DND-41 (cell line): ENCODE results near the gene SYNE1.
A peak's percentile ranks its signal among the peaks of the same experiment; 100 is the strongest.

Experiments
- ATAC-seq: fragments of 200-7000 bp; cut with Tn5 transposase; 3 replicates; pipeline ENCODE4 v1.9.1; 2021; ENCODE audit warnings: low read depth; ENCODE audit not compliant: insufficient read depth
- DNase-seq: peaks from one replicate; pipeline ENCODE4 v3.0.0-alpha.2; 2020
- H2AFZ ChIP-seq: 2 replicates; pipeline ENCODE4 v1.6.0; 2012; ENCODE audit warnings: low read depth, low read length
- H3K27ac ChIP-seq: 2 replicates; pipeline ENCODE4 v1.5.1; 2012; ENCODE audit warnings: low read length, inconsistent platforms
- H3K27me3 ChIP-seq: fragments of 200-600 bp; sonication (generic); 2 replicates; pipeline ENCODE4 v1.6.0; 2012; ENCODE audit warnings: low read length, mild to moderate bottlenecking, inconsistent platforms; ENCODE audit not compliant: insufficient read depth, poor library complexity
- H3K36me3 ChIP-seq: 2 replicates; pipeline ENCODE4 v1.5.1; 2012; ENCODE audit warnings: low read length, inconsistent platforms; ENCODE audit not compliant: insufficient read depth
- H3K4me1 ChIP-seq: 2 replicates; pipeline ENCODE4 v1.5.1; 2012; ENCODE audit warnings: mild to moderate bottlenecking, low read length; ENCODE audit not compliant: insufficient read depth
- H3K4me2 ChIP-seq: 2 replicates; pipeline ENCODE4 v1.6.0; 2012; ENCODE audit warnings: mild to moderate bottlenecking, moderate library complexity, low read length, inconsistent platforms; ENCODE audit not compliant: insufficient read depth
- H3K4me3 ChIP-seq, 2 experiments: fragments of 200-600 bp in 1 of 2; shearing (Covaris generic) in 1 of 2; 2 replicates each; pipeline ENCODE4 v1.5.1; 2012 to 2016; ENCODE audit warnings: inconsistent platforms in 2 of 2, low read length in 2 of 2, mild to moderate bottlenecking in 2 of 2, low read depth in 1 of 2, moderate library complexity in 1 of 2
- H3K79me2 ChIP-seq: 2 replicates; pipeline ENCODE4 v1.6.0; 2012; ENCODE audit warnings: low read length, inconsistent platforms; ENCODE audit not compliant: insufficient read depth
- H3K9ac ChIP-seq: 2 replicates; pipeline ENCODE4 v1.6.0; 2012; ENCODE audit warnings: low read depth, mild to moderate bottlenecking, inconsistent platforms, low read length, moderate library complexity
- H3K9me3 ChIP-seq: 2 replicates; pipeline ENCODE4 v1.5.1; 2012; ENCODE audit warnings: low read length, moderate library complexity, mild to moderate bottlenecking, inconsistent platforms; ENCODE audit not compliant: insufficient read depth, severe bottlenecking
- H4K20me1 ChIP-seq: 2 replicates; pipeline ENCODE4 v1.6.0; 2012; ENCODE audit warnings: low read length; ENCODE audit not compliant: insufficient read depth
- CTCF ChIP-seq: IDR thresholded peaks from 2 replicates; pipeline ENCODE4 v1.5.1; 2012; ENCODE audit warnings: borderline replicate concordance, low read length, moderate library complexity, mild to moderate bottlenecking; ENCODE audit not compliant: poor library complexity, severe bottlenecking; ENCODE audit errors: extremely low read depth
- EZH2 ChIP-seq: IDR thresholded peaks from 3 replicates; pipeline ENCODE4 v1.6.1; 2012; ENCODE audit warnings: borderline replicate concordance, low read depth, mild to moderate bottlenecking, moderate library complexity, low read length, inconsistent platforms; ENCODE audit not compliant: severe bottlenecking

Gene SYNE1

GRCh38 chr6:152554851-152555250 is 82.3 kb downstream of the SYNE1 start:
- DNase-seq (no peak), ATAC-seq (no peak)
- Histone ChIP-seq H3K36me3 (no peaks in the 10 kb centered on the region), H2AFZ (no peak overlapping the region), H3K9me3 (peaks cover 3% of the 10 kb centered on the region), H3K4me2 (no peak overlapping the region), H3K27ac (no peak overlapping the region), H3K27me3 (no peaks in the 10 kb centered on the region), H3K79me2 (no peaks in the 10 kb centered on the region), H3K4me3 (no peak overlapping the region), H3K9ac (no peak overlapping the region), H3K4me1 (no peaks in the 10 kb centered on the region), H4K20me1 (no peaks in the 10 kb centered on the region)
- TF ChIP-seq CTCF (no peak), EZH2 (no peak)

- Histone ChIP-seq H3K79me2 (no peaks in the 10 kb centered on the region), H2AFZ (no peak overlapping the region), H3K36me3 (no peaks in the 10 kb centered on the region), H3K27me3 (no peaks in the 10 kb centered on the region), H3K27ac (no peak overlapping the region), H3K4me2 (no peak overlapping the region), H3K9me3 (peaks cover 3% of the 10 kb centered on the region), H3K4me1 (no peaks in the 10 kb centered on the region), H3K4me3 (no peak overlapping the region), H4K20me1 (no peaks in the 10 kb centered on the region), H3K9ac (no peak overlapping the region)
- ATAC-seq (peak; percentile 87), DNase-seq (peak; percentile 45)
- peak; percentile 78 for TF ChIP-seq CTCF
- TF ChIP-seq EZH2 = no peak
Observed at GRCh38 chr6:152552616-152553209, 84.4 kb downstream of the SYNE1 start.

- Histone ChIP-seq H3K9me3 (no peaks in the 10 kb centered on the region), H3K79me2 (no peaks in the 10 kb centered on the region), H4K20me1 (no peaks in the 10 kb centered on the region), H2AFZ (no peak overlapping the region), H3K4me2 (no peak overlapping the region), H3K4me3 (no peak overlapping the region), H3K27ac (no peak overlapping the region), H3K27me3 (no peaks in the 10 kb centered on the region), H3K9ac (no peak overlapping the region), H3K4me1 (no peaks in the 10 kb centered on the region), H3K36me3 (no peaks in the 10 kb centered on the region)
- TF ChIP-seq EZH2 (no peak), CTCF (no peak)
- DNase-seq (no peak), ATAC-seq (no peak)
Observed at GRCh38 chr6:152543519-152543918, 93.6 kb downstream of the SYNE1 start.

GRCh38 chr6:152540381-152540780 is 96.8 kb downstream of the SYNE1 start:
- H3K79me2 ChIP-seq = no peaks in the 10 kb centered on the region
- no peak overlapping the region for H3K4me3 ChIP-seq
- no peak for TF ChIP-seq EZH2
- TF ChIP-seq CTCF = no peak
- H3K27me3 ChIP-seq = no peaks in the 10 kb centered on the region
- ATAC-seq (no peak), DNase-seq (no peak)
- H3K27ac ChIP-seq = no peak overlapping the region
- H3K4me2 ChIP-seq = no peak overlapping the region
- no peak overlapping the region for H3K9ac ChIP-seq
- no peaks in the 10 kb centered on the region for H3K4me1 ChIP-seq
- H3K9me3 ChIP-seq = no peaks in the 10 kb centered on the region
- H3K36me3 ChIP-seq = no peaks in the 10 kb centered on the region
- no peaks in the 10 kb centered on the region for H4K20me1 ChIP-seq
- no peak overlapping the region for H2AFZ ChIP-seq
